GM12878 (cell line): ENCODE data around the gene PGBD5. TPM values are rescaled to one million over a fixed set of nuclear protein-coding genes. Genes with fewer than 3 reads are reported as not detected.

ENCODE experiments used
- ATAC-seq: fragments of 200-7000 bp; cut with Tn5 transposase; 3 replicates; pipeline ENCODE4 v1.9.1; 2020; ENCODE audit warnings: mild to moderate bottlenecking, moderate library complexity
- BruUV-seq: library from RNA; stranded (reverse); fragments of 400-500 nt; replicated peaks from 2 replicates; lab custom pipeline; 2021; lab: Mats Ljungman, UMichigan
- CTCF ChIA-PET: fragments of 300-600 bp; sonication (Branson Sonifier 250); formaldehyde crosslinking; extraction: SDS; loops from one replicate; lab custom pipeline; 2021; ENCODE audit warnings: inconsistent platforms; lab: Yijun Ruan, JAX
- POLR2A ChIA-PET: fragments of 350-600 bp; formaldehyde crosslinking; extraction: SDS; loops from one replicate; lab custom pipeline; 2021; ENCODE audit warnings: inconsistent platforms; lab: Charles Lee
- RAD21 ChIA-PET: fragments of 300-600 bp; sonication (Branson Sonifier 250); formaldehyde crosslinking; loops from one replicate; lab custom pipeline; 2023; ENCODE audit warnings: antibody characterized with exemption; ENCODE audit not compliant: unreplicated experiment; lab: Charles Lee
- SMC1A ChIA-PET: fragments of 300-600 bp; sonication (Branson Sonifier 250); formaldehyde crosslinking; loops from one replicate; lab custom pipeline; 2023; ENCODE audit not compliant: unreplicated experiment, uncharacterized antibody; lab: Charles Lee
- DNase-seq: peaks from one replicate; pipeline ENCODE4 v3.0.0-alpha.2; 2011; ENCODE audit warnings: low read depth, low spot score
- FAIRE-seq: peaks from 3 replicates; lab custom pipeline; 2011; peaks lifted over from hg19 to GRCh38; lab: Jason Lieb, UNC
- H2AFZ ChIP-seq: 2 replicates; pipeline ENCODE4 v1.6.0; 2011; ENCODE audit warnings: low read depth, low read length, control low read depth; ENCODE audit not compliant: control insufficient read depth
- H3K27ac ChIP-seq: 2 replicates; pipeline ENCODE4 v1.5.1; 2011; ENCODE audit warnings: control low read depth; ENCODE audit not compliant: control insufficient read depth, insufficient read depth
- H3K27me3 ChIP-seq, 2 experiments: replicated peaks in 1 of 2; 2 replicates each; pipeline versions ENCODE4 v1.6.0 to v1.6.1; 2011; ENCODE audit warnings: low read length in 1 of 2; ENCODE audit not compliant: control insufficient read depth in 2 of 2, insufficient read depth in 2 of 2
- H3K36me3 ChIP-seq, 2 experiments: 2 replicates each; pipeline ENCODE4 v1.5.1; 2011; ENCODE audit warnings: low read length in 1 of 2; ENCODE audit not compliant: control insufficient read depth in 2 of 2, insufficient read depth in 2 of 2
- H3K4me1 ChIP-seq: 2 replicates; pipeline ENCODE4 v1.6.1; 2011; ENCODE audit warnings: mild to moderate bottlenecking, low read length, moderate library complexity, mixed read lengths; ENCODE audit not compliant: control insufficient read depth, insufficient read depth
- H3K4me2 ChIP-seq: 2 replicates; pipeline ENCODE4 v1.6.0; 2011; ENCODE audit warnings: control low read depth; ENCODE audit not compliant: control insufficient read depth, insufficient read depth
- H3K4me3 ChIP-seq: fragments of 200-600 bp; sonication (generic); 2 replicates; pipeline ENCODE4 v1.5.1; 2016
- H3K79me2 ChIP-seq: 2 replicates; pipeline ENCODE4 v1.6.0; 2011; ENCODE audit warnings: low read length; ENCODE audit not compliant: control insufficient read depth, insufficient read depth
- H3K9ac ChIP-seq: 2 replicates; pipeline ENCODE4 v1.8.0; 2011; ENCODE audit warnings: low read length, control low read depth, mixed read lengths; ENCODE audit not compliant: control insufficient read depth, insufficient read depth
- H3K9me3 ChIP-seq: replicated peaks from 3 replicates; pipeline ENCODE4 v1.5.1; 2011; ENCODE audit warnings: mild to moderate bottlenecking, low read length; ENCODE audit not compliant: control insufficient read depth, insufficient read depth
- H4K20me1 ChIP-seq: 2 replicates; pipeline ENCODE4 v1.6.0; 2011; ENCODE audit not compliant: control insufficient read depth, insufficient read depth
- BMI1 ChIP-seq: fragments of 450-650 bp; IDR thresholded peaks from 2 replicates; pipeline ENCODE4 v1.6.1; 2016; ENCODE audit warnings: mild to moderate bottlenecking, moderate library complexity, borderline replicate concordance
- CHD4 ChIP-seq: fragments of 200-600 bp; sonication (generic); IDR thresholded peaks from 2 replicates; pipeline ENCODE4 v1.6.1; 2016; ENCODE audit warnings: mild to moderate bottlenecking
- CREM ChIP-seq: IDR thresholded peaks from 2 replicates; pipeline ENCODE4 v1.6.1; 2014; ENCODE audit warnings: antibody characterized with exemption, low read depth
- HDAC2 ChIP-seq: fragments of 200-600 bp; sonication (generic); IDR thresholded peaks from 2 replicates; pipeline ENCODE4 v1.6.1; 2017
- HDAC6 ChIP-seq: fragments of 200-600 bp; sonication (generic); IDR thresholded peaks from one replicate; pipeline ENCODE4 v1.8.0; 2017; ENCODE audit warnings: antibody characterized with exemption; ENCODE audit not compliant: unreplicated experiment
- HDGF ChIP-seq: fragments of 450-650 bp; IDR thresholded peaks from 2 replicates; pipeline ENCODE4 v1.6.1; 2016; ENCODE audit warnings: antibody characterized with exemption
- MYB ChIP-seq: fragments of 150-350 bp; IDR thresholded peaks from 2 replicates; pipeline ENCODE4 v1.6.1; 2014; ENCODE audit warnings: mild to moderate bottlenecking, low read depth, low read length, borderline replicate concordance
- NRF1 ChIP-seq: conservative IDR thresholded peaks from 2 replicates; pipeline ENCODE4 v1.6.1; 2011; ENCODE audit warnings: mild to moderate bottlenecking, low read depth, low read length, improper control_type of control experiment
- PAX5 ChIP-seq: IDR thresholded peaks from 2 replicates; pipeline ENCODE4 v1.6.1; 2011; ENCODE audit warnings: low read depth, low read length, borderline replicate concordance
- SPI1 ChIP-seq: IDR thresholded peaks from 2 replicates; pipeline ENCODE4 v1.6.1; 2011; ENCODE audit warnings: low read depth, mild to moderate bottlenecking, low read length, moderate library complexity, borderline replicate concordance; ENCODE audit not compliant: insufficient read depth
- STAT3 ChIP-seq: IDR thresholded peaks from 2 replicates; pipeline ENCODE4 v1.6.1; 2011; ENCODE audit warnings: low read depth, low read length, improper control_type of control experiment
- TARDBP ChIP-seq: IDR thresholded peaks from 2 replicates; pipeline ENCODE4 v1.6.1; 2016; ENCODE audit warnings: borderline replicate concordance
- TBL1XR1 ChIP-seq: IDR thresholded peaks from 2 replicates; pipeline ENCODE4 v1.6.1; 2012; ENCODE audit warnings: low read depth, low read length, improper control_type of control experiment
- ZNF24 ChIP-seq: fragments of 450-650 bp; IDR thresholded peaks from 2 replicates; pipeline ENCODE4 v1.6.1; 2017; ENCODE audit warnings: antibody characterized with exemption, mild to moderate bottlenecking
- WGBS: methylation state at CpG from one replicate; pipeline ENCODE4 v1.1.6; 2016; ENCODE audit warnings: low lambda C conversion rate; ENCODE audit not compliant: insufficient replicate concordance, insufficient coverage; ENCODE audit errors: missing lambda C conversion rate; 5-methylcytosine and 5-hydroxymethylcytosine counted together
- in situ Hi-C: fragments of 300-500 bp; cut with MboI; formaldehyde crosslinking; loops from 9 replicates; pipeline ENCODE4 v1.14.3; 2018; ENCODE audit warnings: mixed read lengths
- intact Hi-C: fragments of 100-400 bp; cut with micrococcal nuclease; formaldehyde crosslinking; loops from one replicate; pipeline ENCODE4 v1.14.2; 2022; ENCODE audit not compliant: unreplicated experiment
- polyA plus RNA-seq, 11 experiments: library from polyadenylated mRNA; depleted of rRNA in 4 of 11; unstranded in 6 of 11; stranded (reverse) in 5 of 11; fragments of >200 nt; fragmentation: Nextera tagmentation in 4 of 11; fragmentation: Illumina TruSeq in 1 of 11; extraction: Ambion mirVana in 4 of 11; extraction: Trizol in 1 of 11; gene quantifications; 1 replicate in 1 of 11; 2 replicates in 10 of 11; pipeline versions ENCODE4 v1.2.1 to v1.2.3, GENCODE V29; 2011 to 2016; ENCODE audit warnings: inconsistent platforms in 2 of 11, missing spikeins in 2 of 11, low read depth in 1 of 11
- total RNA-seq, 4 experiments: library from RNA; depleted of rRNA in 3 of 4; stranded (reverse); fragments of >200 nt in 3 of 4; fragmentation: Illumina TruSeq in 1 of 4; extraction: Trizol in 1 of 4; gene quantifications; 2 replicates each; pipeline versions ENCODE4 v1.2.1 to v1.2.3, GENCODE V29; 2013 to 2021
- TF ChIP-seq, protein P1 (sequence below): IDR thresholded peaks from 2 replicates; pipeline ENCODE4 v1.6.1; 2012; ENCODE audit warnings: low read depth, low read length, improper control_type of control experiment
- TF ChIP-seq, protein P2 (sequence below): fragments of 150-350 bp; IDR thresholded peaks from 2 replicates; pipeline ENCODE4 v1.6.1; 2016; ENCODE audit warnings: low read depth, low read length
- TF ChIP-seq, protein P3 (sequence below): fragments of 450-650 bp; IDR thresholded peaks from 2 replicates; pipeline ENCODE4 v1.6.1; 2016; ENCODE audit warnings: mild to moderate bottlenecking

PGBD5 gene
- total and polyA plus RNA-seq, 10 of the 15 experiments (the other 5 are each of a cell fraction or from before 2014, with no cell fraction given) = 0.03 TPM; not detected in 9

DNA sequence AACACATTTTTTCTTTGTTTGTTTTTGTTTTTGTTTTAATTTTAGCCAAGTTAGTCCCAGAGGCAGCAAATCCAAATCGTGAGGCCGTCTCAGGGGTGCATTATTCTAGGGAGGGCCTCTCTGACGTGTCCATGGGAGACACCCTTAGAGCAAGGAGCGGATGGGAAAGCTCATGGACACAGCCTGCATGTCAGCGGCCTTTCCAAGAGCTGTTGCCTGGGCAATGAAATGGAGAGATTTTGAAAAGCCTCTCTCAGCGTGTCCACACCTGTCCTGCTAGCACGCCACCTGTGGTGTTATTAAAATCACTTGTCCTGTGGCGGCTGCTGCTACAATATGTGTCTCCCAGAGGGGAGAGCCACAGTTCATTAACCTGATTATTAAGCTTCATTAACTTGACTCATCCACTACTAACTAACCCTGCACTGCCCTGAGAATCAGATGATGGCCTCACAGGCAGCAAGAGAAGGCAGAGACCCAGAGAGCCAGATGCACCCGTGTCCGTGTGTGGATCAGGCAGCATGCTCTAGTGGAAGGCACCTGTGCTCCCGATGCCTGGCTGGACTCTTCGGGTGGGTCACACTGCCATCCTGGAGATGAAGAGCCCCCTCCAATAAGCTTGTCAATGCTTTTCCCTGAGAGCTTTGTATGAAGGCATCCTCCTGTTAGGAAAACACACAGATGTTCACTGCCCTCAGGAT is 133.3 kb downstream of the PGBD5 start:
- intact Hi-C loops = no loop called here
- no peak for FAIRE-seq
- H3K4me2 ChIP-seq = no peak overlapping the region
- TF ChIP-seq, protein P1, sequence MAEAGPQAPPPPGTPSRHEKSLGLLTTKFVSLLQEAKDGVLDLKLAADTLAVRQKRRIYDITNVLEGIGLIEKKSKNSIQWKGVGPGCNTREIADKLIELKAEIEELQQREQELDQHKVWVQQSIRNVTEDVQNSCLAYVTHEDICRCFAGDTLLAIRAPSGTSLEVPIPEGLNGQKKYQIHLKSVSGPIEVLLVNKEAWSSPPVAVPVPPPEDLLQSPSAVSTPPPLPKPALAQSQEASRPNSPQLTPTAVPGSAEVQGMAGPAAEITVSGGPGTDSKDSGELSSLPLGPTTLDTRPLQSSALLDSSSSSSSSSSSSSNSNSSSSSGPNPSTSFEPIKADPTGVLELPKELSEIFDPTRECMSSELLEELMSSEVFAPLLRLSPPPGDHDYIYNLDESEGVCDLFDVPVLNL = no peak
- TF ChIP-seq, protein P2, sequence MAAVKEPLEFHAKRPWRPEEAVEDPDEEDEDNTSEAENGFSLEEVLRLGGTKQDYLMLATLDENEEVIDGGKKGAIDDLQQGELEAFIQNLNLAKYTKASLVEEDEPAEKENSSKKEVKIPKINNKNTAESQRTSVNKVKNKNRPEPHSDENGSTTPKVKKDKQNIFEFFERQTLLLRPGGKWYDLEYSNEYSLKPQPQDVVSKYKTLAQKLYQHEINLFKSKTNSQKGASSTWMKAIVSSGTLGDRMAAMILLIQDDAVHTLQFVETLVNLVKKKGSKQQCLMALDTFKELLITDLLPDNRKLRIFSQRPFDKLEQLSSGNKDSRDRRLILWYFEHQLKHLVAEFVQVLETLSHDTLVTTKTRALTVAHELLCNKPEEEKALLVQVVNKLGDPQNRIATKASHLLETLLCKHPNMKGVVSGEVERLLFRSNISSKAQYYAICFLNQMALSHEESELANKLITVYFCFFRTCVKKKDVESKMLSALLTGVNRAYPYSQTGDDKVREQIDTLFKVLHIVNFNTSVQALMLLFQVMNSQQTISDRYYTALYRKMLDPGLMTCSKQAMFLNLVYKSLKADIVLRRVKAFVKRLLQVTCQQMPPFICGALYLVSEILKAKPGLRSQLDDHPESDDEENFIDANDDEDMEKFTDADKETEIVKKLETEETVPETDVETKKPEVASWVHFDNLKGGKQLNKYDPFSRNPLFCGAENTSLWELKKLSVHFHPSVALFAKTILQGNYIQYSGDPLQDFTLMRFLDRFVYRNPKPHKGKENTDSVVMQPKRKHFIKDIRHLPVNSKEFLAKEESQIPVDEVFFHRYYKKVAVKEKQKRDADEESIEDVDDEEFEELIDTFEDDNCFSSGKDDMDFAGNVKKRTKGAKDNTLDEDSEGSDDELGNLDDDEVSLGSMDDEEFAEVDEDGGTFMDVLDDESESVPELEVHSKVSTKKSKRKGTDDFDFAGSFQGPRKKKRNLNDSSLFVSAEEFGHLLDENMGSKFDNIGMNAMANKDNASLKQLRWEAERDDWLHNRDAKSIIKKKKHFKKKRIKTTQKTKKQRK = no peak
- TF ChIP-seq BMI1 (no peak), CHD4 (no peak), ZNF24 (no peak), NRF1 (no peak), STAT3 (no peak), HDAC6 (no peak), TARDBP (no peak), CREM (no peak), TBL1XR1 (no peak), HDAC2 (no peak), MYB (no peak), HDGF (no peak), SPI1 (no peak), PAX5 (no peak)
- TF ChIP-seq, protein P3, sequence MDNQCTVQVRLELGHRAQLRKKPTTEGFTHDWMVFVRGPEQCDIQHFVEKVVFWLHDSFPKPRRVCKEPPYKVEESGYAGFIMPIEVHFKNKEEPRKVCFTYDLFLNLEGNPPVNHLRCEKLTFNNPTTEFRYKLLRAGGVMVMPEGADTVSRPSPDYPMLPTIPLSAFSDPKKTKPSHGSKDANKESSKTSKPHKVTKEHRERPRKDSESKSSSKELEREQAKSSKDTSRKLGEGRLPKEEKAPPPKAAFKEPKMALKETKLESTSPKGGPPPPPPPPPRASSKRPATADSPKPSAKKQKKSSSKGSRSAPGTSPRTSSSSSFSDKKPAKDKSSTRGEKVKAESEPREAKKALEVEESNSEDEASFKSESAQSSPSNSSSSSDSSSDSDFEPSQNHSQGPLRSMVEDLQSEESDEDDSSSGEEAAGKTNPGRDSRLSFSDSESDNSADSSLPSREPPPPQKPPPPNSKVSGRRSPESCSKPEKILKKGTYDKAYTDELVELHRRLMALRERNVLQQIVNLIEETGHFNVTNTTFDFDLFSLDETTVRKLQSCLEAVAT = no peak
- no peak overlapping the region for H2AFZ ChIP-seq
- no peaks in the 10 kb centered on the region for H3K79me2 ChIP-seq
- H4K20me1 ChIP-seq = no peaks in the 10 kb centered on the region
- no peak for DNase-seq
- H3K27me3 ChIP-seq = no peaks in the 10 kb centered on the region; a peak in 1 of 4 replicates
- in situ Hi-C loops = no loop called here
- no peak overlapping the region for H3K4me3 ChIP-seq
- 58% methylated on average over 12 of the region's 12 CpGs for WGBS
- no peaks in the 10 kb centered on the region; the same call in 1 of the 2 replicates for H3K4me1 ChIP-seq
- no TSS peak for BruUV-seq
- CTCF ChIA-PET = no interaction called here
- H3K27ac ChIP-seq = no peak overlapping the region
- H3K9ac ChIP-seq = no peak overlapping the region
- RAD21 ChIA-PET = no interaction called here
- H3K9me3 ChIP-seq = no peaks in the 10 kb centered on the region
- no peak for ATAC-seq
- no peaks in the 10 kb centered on the region for H3K36me3 ChIP-seq
- POLR2A ChIA-PET = no interaction called here
- SMC1A ChIA-PET = no interaction called here
